Stomach smooth muscle (tissue), 2 donors: Measurements from ENCODE around the gene SUMO3.

Experiments
- H3K27ac ChIP-seq: one replicate; pipeline ENCODE4 v1.7.0; 2013; ENCODE audit warnings: mild to moderate bottlenecking, low read length, inconsistent platforms
- H3K27me3 ChIP-seq, 2 donors: one replicate each; pipeline ENCODE4 v1.7.0; 2013; ENCODE audit warnings: low read length in 2 of 2; ENCODE audit not compliant: insufficient read depth in 2 of 2, control insufficient read depth in 1 of 2
- H3K36me3 ChIP-seq, 2 donors: one replicate each; pipeline ENCODE4 v1.7.0; 2013; ENCODE audit warnings: low read length in 2 of 2; ENCODE audit not compliant: control insufficient read depth in 2 of 2, insufficient read depth in 2 of 2
- H3K4me1 ChIP-seq: one replicate; pipeline ENCODE4 v1.7.0; 2013; ENCODE audit warnings: low read length; ENCODE audit not compliant: control insufficient read depth, insufficient read depth
- H3K4me3 ChIP-seq, 2 donors: one replicate each; pipeline ENCODE4 v1.7.0; 2013; ENCODE audit warnings: low read length in 2 of 2
- H3K9ac ChIP-seq, 2 donors: one replicate each; pipeline ENCODE4 v1.7.0; 2013; ENCODE audit warnings: low read length in 2 of 2, mild to moderate bottlenecking in 1 of 2
- H3K9me3 ChIP-seq, 2 donors: one replicate each; pipeline ENCODE4 v1.7.0; 2013; ENCODE audit warnings: low read length in 2 of 2; ENCODE audit not compliant: control insufficient read depth in 2 of 2
- donor health status: healthy.
- donor health status: Pancreatic carcinoma.

Gene SUMO3

GRCh38 chr21:44800971-44801467, 16.8 kb downstream of the SUMO3 start:
- no peaks in the 10 kb centered on the region for H3K9me3 ChIP-seq
- peak overlapping the region; percentile 31 for H3K27ac ChIP-seq
- peak overlapping the region; percentile 61 to 92 for H3K4me3 ChIP-seq
- no peaks in the 10 kb centered on the region for H3K27me3 ChIP-seq
- peaks cover 27% of the 10 kb centered on the region for H3K4me1 ChIP-seq
- H3K9ac ChIP-seq: peak overlapping the region; percentile 37 to 63
- H3K36me3 ChIP-seq: peaks cover 11 to 14% of the 10 kb centered on the region in 2 donors

GRCh38 chr21:44800103-44800502, 17.8 kb downstream of the SUMO3 start:
- Histone ChIP-seq H3K4me1 (peaks cover 27% of the 10 kb centered on the region), H3K9ac (no peak overlapping the region)

GRCh38 chr21:44799646-44800045, 18.2 kb downstream of the SUMO3 start:
- Histone ChIP-seq H3K4me1 (peaks cover 27% of the 10 kb centered on the region), H3K4me3 (peak overlapping the region in 1 of 2 donors; percentile 92), H3K9ac (no peak overlapping the region), H3K36me3 (peaks cover under 1 to 4% of the 10 kb centered on the region in 2 donors), H3K9me3 (no peaks in the 10 kb centered on the region), H3K27me3 (no peaks in the 10 kb centered on the region), H3K27ac (no peak overlapping the region)

More at GRCh38 chr21:44800103-44800502, 17.8 kb downstream of the SUMO3 start:
- peaks cover 5 to 8% of the 10 kb centered on the region in 2 donors for H3K36me3 ChIP-seq
- no peaks in the 10 kb centered on the region for H3K9me3 ChIP-seq
- peak overlapping the region in 1 of 2 donors; percentile 92 for H3K4me3 ChIP-seq
- H3K27ac ChIP-seq: no peak overlapping the region
- no peaks in the 10 kb centered on the region for H3K27me3 ChIP-seq

GRCh38 chr21:44797775-44798174, 20.1 kb downstream of the SUMO3 start:
- Histone ChIP-seq H3K27me3 (no peaks in the 10 kb centered on the region), H3K9ac (no peak overlapping the region), H3K36me3 (peaks cover 0 to 2% of the 10 kb centered on the region in 2 donors), H3K4me3 (no peak overlapping the region), H3K9me3 (no peaks in the 10 kb centered on the region), H3K27ac (no peak overlapping the region), H3K4me1 (peaks cover 30% of the 10 kb centered on the region)

GRCh38 chr21:44795342-44795741, 22.5 kb downstream of the SUMO3 start:
- no peaks in the 10 kb centered on the region for H3K27me3 ChIP-seq

GRCh38 chr21:44793592-44794374, 24.1 kb downstream of the SUMO3 start:
- H3K4me1 ChIP-seq: peaks cover 7% of the 10 kb centered on the region
- H3K36me3 ChIP-seq: peaks cover 0 to 5% of the 10 kb centered on the region in 2 donors
- H3K4me3 ChIP-seq: no peak overlapping the region
- no peaks in the 10 kb centered on the region for H3K27me3 ChIP-seq
- no peaks in the 10 kb centered on the region for H3K9me3 ChIP-seq
- no peak overlapping the region for H3K27ac ChIP-seq
- H3K9ac ChIP-seq: no peak overlapping the region

More at GRCh38 chr21:44795342-44795741, 22.5 kb downstream of the SUMO3 start:
- Histone ChIP-seq H3K4me1 (peaks cover 15% of the 10 kb centered on the region), H3K9me3 (no peaks in the 10 kb centered on the region), H3K36me3 (peaks cover 0 to 4% of the 10 kb centered on the region in 2 donors), H3K4me3 (no peak overlapping the region), H3K27ac (no peak overlapping the region), H3K9ac (no peak overlapping the region)

GRCh38 chr21:44792702-44793591, 24.9 kb downstream of the SUMO3 start:
- Histone ChIP-seq H3K27ac (no peak overlapping the region), H3K9me3 (no peaks in the 10 kb centered on the region), H3K36me3 (peaks cover 0 to 3% of the 10 kb centered on the region in 2 donors), H3K4me3 (no peak overlapping the region), H3K27me3 (no peaks in the 10 kb centered on the region), H3K9ac (peak overlapping the region in 1 of 2 donors; percentile 66), H3K4me1 (peaks cover 7% of the 10 kb centered on the region)

GRCh38 chr21:44791993-44792392, 25.9 kb downstream of the SUMO3 start:
- Histone ChIP-seq H3K36me3 (peaks cover 3 to 6% of the 10 kb centered on the region in 2 donors), H3K27ac (no peak overlapping the region), H3K9me3 (no peaks in the 10 kb centered on the region), H3K27me3 (no peaks in the 10 kb centered on the region), H3K4me1 (peaks cover 7% of the 10 kb centered on the region), H3K4me3 (no peak overlapping the region), H3K9ac (no peak overlapping the region)

GRCh38 chr21:44791246-44791645, 26.6 kb downstream of the SUMO3 start:
- no peak overlapping the region for H3K9ac ChIP-seq
- no peak overlapping the region for H3K27ac ChIP-seq
- H3K27me3 ChIP-seq: no peaks in the 10 kb centered on the region

GRCh38 chr21:44790368-44790767, 27.5 kb downstream of the SUMO3 start:
- peaks cover 7% of the 10 kb centered on the region for H3K4me1 ChIP-seq
- peaks cover 3 to 9% of the 10 kb centered on the region in 2 donors for H3K36me3 ChIP-seq
- H3K9ac ChIP-seq: no peak overlapping the region
- no peak overlapping the region for H3K4me3 ChIP-seq
- no peaks in the 10 kb centered on the region for H3K9me3 ChIP-seq
- no peaks in the 10 kb centered on the region for H3K27me3 ChIP-seq
- H3K27ac ChIP-seq: no peak overlapping the region

More at GRCh38 chr21:44791246-44791645, 26.6 kb downstream of the SUMO3 start:
- no peaks in the 10 kb centered on the region for H3K9me3 ChIP-seq
- H3K4me3 ChIP-seq: no peak overlapping the region
- H3K36me3 ChIP-seq: peaks cover 3 to 6% of the 10 kb centered on the region in 2 donors
- H3K4me1 ChIP-seq: peaks cover 7% of the 10 kb centered on the region
